Mesenteric fat pad (tissue), 1 donor: Measurements from ENCODE around the gene MFSD6. TPM values are rescaled to one million over a fixed set of nuclear protein-coding genes. Genes with fewer than 3 reads are reported as not detected.
"Not testable (repeated sequence)": the region's sequence is repeated elsewhere in the genome, so short reads cannot be mapped to it uniquely, and the experiment has no call there.

Experiments
- DNase-seq: peaks from one replicate; pipeline ENCODE4 v3.0.0-alpha.2; 2020; ENCODE audit warnings: low spot score
- total RNA-seq: library from RNA; stranded (reverse); fragmentation: NEBNext Ultra II Directional; extraction: Animal tissue kit (Norgen Biotek cat#: 25700); gene quantifications from one replicate; pipeline ENCODE4 v1.2.1, GENCODE V29; 2021
- donor health status: DM: yes; HTN: yes; CAD: no.

The MFSD6 gene
- total RNA-seq, 1 donor from 2014 or later, result 18.1 TPM

DNA sequence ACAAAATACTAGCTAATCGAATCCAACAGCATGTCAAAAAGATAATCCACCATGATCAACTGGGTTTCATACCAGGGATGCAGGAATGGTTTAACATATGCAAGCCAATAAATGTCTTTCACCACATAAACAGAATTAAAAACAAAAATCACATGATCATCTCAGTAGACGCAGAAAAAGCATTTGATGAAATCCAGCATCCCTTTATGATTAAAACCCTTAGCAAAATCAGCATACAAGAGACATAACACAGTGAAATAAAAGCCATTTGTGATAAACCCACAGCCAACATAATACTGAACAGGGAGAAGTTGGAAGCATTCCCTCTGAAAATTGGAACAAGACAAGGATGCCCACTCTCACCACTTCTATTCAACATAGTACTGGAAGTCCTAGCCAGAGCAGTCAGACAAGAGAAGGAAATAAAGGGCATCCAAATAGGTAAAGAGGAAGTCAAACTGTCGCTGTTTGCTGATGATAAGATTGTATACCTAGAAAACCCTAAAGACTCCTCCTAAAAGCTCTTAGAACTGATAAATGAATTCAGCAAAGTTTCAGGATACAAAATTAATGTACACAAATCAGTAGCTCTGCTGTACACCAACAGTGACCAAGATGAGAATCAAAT lies 86.6 kb downstream of the MFSD6 start:
- DNase-seq, result not testable (repeated sequence)

- no peak for DNase-seq
Observed at GRCh38 chr2:190497428-190497827, 89.3 kb downstream of the MFSD6 start.

- no peak for DNase-seq
Observed at GRCh38 chr2:190499273-190499672, 91.1 kb downstream of the MFSD6 start.

DNA sequence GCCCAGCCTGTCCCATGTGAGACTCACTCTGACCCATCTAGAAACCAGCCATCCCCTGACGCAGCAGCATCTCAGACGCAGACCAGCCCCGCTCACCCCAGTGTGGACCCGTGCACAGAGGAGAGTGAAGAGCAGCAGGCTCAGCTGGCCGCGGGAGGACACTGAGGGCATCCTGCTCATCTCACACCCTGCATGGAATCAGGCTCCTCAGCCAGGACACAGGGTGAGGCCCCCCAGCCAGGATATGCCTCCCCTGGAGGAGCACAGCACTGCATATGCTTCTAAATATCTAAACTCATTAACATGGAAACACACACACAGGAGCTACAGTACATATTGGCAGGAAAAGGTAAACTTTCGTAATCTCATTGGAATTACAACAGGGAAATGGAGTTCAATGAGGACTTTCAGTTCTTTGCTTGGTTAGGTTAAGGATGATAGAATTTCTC lies 91.9 kb downstream of the MFSD6 start:
- DNase-seq, result no peak

DNA sequence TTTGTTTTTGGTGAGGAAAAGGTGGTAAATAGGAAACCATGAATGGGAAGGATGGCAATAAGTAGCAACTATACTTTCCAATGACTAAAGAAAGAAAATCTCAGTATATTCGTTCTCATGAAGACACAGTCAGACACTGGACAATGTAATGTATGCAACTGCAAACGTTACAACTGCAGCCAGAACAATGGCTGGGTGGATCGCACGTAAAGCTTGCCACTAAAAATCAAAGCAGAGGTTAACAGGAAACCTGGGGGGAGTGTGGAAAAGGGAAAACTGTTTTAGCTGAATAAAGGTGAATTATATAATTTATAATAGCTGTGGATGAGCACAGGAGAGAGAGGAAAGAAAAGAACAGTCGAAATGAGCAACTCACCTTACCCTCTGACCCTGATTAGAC lies 93.1 kb downstream of the MFSD6 start:
- no peak for DNase-seq

DNA sequence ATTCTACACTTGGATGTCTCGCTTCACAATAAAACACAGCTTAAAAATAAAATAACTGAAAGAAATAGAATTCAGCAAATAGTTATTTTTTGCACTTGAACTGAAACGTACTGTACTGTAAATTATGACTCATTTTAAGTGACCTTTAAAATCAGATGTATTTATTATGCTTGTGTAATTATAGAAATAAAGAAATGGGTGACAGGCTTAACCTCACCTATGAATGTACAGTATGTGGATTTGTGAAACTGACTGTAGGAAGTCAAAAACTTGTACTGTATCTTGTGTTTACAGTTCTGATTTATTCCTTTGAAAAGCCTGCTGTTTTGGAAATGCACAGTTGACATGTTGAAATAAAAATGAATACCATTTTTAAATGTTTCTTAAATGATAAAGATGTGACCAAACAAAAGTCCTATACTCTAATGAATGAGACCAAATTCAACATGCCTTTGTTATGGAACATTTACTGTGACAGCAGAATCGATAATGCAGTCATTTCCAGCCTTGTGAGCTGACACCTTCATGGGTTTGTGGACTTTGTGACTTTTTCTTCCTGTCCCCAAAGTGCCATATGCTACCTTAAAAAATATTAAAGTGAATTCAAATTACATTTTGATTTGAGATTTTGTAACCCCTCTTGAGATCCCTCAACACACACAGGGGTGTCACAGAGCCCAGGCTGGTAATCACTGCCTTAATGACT lies 93.7 kb downstream of the MFSD6 start:
- no peak for DNase-seq

GRCh38 chr2:190503088-190503487 lies 94.9 kb downstream of the MFSD6 start:
- DNase-seq, result no peak

GRCh38 chr2:190504912-190505311 lies 96.8 kb downstream of the MFSD6 start:
- no peak for DNase-seq

GRCh38 chr2:190505696-190506095 lies 97.5 kb downstream of the MFSD6 start:
- DNase-seq, result no peak

GRCh38 chr2:190506666-190507065 lies 98.5 kb downstream of the MFSD6 start:
- DNase-seq, result no peak

DNA sequence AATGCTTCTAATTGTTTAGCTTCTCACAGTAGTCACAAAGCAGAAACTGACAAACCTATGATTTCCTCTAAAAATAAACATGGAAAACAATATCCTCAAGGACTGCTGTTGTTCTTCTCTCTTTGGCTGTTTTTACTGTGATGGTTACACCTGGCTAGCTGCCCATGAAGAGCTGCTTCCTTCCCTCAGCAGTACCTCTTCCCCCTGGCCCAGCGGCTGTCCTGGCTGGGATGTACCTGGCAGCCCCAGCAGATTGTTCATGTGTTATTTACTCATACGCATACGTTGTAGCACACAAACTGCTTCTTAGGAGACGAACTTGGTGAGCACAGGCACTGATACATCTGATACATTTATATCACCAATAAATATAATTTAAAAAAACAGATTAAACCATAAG lies 99.0 kb downstream of the MFSD6 start:
- DNase-seq, result no peak

DNA sequence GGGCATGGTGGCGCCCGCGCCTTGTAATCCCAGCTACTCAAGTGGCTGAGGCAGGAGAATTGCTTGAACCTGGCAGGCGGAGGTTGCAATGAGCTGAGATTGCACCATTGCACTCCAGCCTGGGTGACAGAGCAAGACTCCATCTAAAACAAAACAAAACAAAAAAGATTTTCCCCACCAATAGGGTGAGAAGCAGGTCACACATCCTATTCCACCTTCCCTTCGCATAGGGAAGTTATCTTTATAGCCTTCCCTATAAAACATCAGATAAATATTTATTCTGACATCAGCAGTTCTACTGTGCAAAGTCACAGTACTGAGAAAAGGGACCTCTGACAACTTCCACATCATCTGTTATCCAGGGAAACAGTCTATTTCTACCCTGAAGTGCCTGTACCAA lies 101.7 kb downstream of the MFSD6 start:
- not testable (repeated sequence) for DNase-seq

DNA sequence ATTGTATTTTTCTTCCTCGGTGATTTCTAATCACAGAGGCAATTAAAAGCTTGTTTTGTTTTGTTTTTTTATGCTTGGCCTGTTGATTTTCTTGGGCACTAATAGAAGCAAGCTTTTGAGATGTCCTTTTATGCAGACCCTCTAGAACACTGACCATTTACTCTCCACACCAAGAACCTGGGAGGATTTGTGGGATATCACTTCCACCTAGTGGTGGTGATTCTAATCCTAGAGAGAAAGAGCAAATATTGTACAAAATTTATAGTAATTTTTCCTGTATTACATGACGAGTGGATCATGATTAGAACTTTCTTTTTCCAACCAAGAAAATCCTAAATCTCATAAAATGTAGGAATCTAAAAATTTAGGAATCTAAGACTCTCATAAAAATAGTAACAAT lies 102.9 kb downstream of the MFSD6 start:
- DNase-seq, result no peak

GRCh38 chr2:190512539-190513095 lies 104.5 kb downstream of the MFSD6 start:
- DNase-seq, result no peak

DNA sequence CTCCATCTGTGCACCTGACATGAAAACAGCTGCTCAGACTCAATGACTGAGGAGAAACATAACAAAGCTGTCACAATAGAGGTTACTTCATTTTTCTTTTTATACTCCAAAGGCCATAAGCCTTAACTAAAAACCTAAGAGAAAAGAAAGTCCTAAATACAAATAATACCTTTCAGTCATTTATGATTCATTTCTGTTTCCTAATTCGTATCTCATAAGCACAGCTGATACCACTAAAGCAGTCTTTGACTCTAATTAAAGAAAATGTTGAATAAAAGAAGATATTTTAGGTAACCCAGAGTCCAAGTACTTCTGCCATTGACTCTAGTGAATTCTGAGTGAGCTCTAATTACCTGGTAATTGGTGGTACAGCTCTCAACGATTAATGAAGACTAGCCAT lies 105.7 kb downstream of the MFSD6 start:
- no peak for DNase-seq

DNA sequence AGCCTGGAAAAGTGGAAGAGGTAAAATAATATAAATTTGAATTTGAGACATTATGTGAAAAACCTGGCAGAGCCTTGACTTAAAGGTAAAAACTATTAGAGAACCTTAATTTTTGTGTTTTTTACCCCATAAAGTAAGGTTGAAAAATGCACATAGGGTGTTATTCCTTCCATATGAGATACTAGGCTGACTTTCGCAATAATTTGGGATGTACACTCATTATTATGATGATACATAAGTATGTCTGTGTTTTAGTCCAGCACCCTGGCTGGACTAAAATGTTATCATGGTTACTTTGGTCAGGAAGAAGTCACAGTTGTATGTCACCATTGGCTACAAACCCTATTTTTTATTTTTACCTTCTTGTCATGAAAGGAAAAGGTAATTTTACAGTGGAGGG lies 106.5 kb downstream of the MFSD6 start:
- no peak for DNase-seq

DNA sequence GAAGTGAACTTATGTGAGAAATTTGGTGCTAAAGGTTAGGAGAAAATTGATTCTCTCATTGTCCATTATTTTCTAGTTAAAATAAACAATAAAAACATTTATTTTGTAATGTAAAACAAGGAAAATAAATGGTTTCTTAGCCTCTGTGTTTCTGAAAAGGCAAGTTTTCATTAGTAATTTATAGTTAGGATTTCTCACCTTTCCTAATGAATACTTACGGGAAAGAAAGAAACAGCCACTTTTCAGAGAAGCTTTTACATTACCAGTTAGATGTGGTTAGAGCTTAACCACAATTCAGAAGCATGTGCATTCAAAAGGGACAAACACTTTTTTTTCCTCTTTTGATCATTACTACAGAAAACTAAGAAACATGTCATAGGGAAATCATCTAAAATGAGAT lies 107.5 kb downstream of the MFSD6 start:
- no peak for DNase-seq

GRCh38 chr2:190517468-190517867 lies 109.3 kb downstream of the MFSD6 start:
- DNase-seq, result no peak

- DNase-seq, result no peak
Observed at GRCh38 chr2:190519975-190520767, 112.0 kb downstream of the MFSD6 start.

DNA sequence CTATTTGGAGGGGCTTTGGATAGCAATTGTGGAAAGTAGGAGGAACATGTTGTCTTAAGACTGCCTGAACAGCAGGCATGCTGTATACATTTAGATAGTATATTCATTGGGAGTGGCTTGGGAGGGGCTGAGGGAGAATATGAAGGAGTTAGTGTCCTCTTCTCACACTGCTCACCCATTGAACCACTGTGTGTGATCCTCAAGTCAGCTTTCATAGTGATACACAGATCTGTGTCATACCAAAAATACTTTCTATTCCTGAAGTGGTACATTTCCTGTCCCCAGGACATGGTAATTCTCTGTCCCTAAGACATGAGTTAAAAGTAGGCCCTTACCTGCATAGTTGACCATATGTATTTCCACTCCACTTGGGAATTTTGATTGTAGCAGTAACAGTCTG lies 116.8 kb downstream of the MFSD6 start:
- no peak for DNase-seq

DNA sequence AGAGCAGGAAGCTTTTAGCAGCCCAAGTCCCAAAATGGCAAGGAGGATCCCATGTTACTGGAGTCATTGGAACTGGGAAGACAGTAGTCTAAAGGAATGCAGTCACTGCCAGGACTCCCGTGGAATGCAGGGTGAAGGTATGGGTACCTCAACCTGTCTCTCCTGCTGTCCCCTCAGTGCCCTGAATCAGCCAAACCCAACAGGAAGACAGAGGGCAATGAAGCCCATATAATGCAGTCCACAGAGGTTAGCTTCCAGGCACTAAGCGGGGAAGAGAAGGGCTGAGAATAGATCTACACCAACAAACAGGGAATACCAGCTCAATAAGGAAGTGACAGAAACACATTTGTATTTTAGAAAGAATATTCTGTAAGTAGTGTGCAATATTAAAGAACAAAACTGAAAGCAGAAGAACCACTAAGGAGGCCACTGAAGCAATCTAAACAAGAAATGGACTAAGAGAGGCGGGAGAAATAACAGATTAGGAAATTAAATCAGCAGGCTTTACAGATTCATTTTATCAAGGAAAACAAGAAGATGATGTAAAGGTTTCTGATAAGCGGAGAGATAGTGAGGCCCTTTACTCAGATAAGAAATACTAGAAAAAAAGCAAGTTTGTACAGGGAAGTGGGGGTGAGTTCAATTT lies 118.1 kb downstream of the MFSD6 start:
- DNase-seq, result no peak
